Uterus (tissue), 2 donors: ENCODE results near the gene FBXO3.

Experiments used
- POLR2A ChIP-seq, 2 donors: fragments of 450-650 bp; IDR thresholded peaks; one replicate each; pipeline ENCODE4 v1.6.1; 2016; ENCODE audit warnings: antibody characterized with exemption in 2 of 2, mild to moderate bottlenecking in 1 of 2, moderate library complexity in 1 of 2
- TF ChIP-seq, protein P1 (sequence below), 4 experiments: fragments of 200-600 bp in 2 of 4; fragments of 450-650 bp in 2 of 4; sonication (generic) in 2 of 4; IDR thresholded peaks; one replicate each; pipeline ENCODE4 v1.5.1; 2016 to 2019; ENCODE audit warnings: antibody characterized with exemption in 4 of 4, mild to moderate bottlenecking in 2 of 4, moderate library complexity in 1 of 4

DNA sequence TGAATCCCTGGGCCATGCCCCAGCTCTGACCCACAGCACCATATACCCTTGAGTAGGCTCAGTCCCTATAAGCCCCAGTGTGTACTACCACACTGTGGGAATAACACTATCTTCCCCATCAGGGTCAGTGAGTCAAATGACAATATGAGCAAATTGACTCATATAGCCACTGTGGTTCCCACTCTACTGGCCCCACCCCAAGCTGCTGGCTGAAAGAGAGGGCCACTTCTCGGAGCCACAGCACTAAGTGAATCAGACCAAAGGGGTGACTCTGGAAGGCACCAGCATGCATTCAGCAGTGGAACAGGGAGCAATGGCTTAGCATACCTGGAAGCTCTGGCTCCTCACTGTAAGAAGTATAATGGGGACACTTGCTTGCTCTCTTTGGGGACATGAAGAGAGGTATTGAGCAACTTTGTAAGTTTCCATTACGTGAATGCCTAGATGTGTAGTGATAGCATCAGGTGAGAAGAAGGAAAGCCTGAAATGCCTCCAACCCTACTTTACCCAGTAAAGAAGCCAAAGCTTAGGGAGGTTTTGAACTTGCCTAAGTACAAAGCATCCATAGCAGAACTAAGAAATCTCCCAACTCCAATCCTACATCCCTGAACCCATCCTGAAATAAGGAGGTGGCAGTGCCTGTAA is 51.6 kb downstream of the FBXO3 start:
- TF ChIP-seq, protein P1, sequence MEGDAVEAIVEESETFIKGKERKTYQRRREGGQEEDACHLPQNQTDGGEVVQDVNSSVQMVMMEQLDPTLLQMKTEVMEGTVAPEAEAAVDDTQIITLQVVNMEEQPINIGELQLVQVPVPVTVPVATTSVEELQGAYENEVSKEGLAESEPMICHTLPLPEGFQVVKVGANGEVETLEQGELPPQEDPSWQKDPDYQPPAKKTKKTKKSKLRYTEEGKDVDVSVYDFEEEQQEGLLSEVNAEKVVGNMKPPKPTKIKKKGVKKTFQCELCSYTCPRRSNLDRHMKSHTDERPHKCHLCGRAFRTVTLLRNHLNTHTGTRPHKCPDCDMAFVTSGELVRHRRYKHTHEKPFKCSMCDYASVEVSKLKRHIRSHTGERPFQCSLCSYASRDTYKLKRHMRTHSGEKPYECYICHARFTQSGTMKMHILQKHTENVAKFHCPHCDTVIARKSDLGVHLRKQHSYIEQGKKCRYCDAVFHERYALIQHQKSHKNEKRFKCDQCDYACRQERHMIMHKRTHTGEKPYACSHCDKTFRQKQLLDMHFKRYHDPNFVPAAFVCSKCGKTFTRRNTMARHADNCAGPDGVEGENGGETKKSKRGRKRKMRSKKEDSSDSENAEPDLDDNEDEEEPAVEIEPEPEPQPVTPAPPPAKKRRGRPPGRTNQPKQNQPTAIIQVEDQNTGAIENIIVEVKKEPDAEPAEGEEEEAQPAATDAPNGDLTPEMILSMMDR (IDR thresholded peaks at IDR 0.05): no peak
- TF ChIP-seq POLR2A (IDR thresholded peaks at IDR 0.05): no peak
